ENCODE data around the gene S1PR4.
"Not testable (repeated sequence)": the region's sequence is repeated elsewhere in the genome, so short reads cannot be mapped to it uniquely, and the experiment has no call there.

Gene S1PR4

DNA sequence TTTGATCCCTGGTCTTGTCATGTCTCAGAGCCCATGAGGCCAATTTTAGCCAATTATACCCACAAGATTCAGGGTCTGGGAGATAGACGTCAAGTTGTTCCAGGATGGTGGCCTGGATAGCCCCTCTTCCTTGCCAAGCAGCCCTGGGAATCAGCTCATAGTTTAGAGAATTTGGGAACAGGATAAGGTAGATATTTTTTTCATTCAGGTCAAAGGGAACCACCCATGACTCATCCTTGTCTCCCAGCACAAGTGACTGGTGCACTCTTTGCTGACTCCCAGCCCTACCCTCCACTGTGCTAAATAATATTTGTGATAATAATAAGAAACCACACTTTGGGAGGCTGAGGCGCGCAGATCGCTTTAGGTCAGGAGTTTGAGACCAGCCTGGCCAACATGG is 17.1 kb upstream of the S1PR4 start:
- Histone ChIP-seq H3K27ac (no peak overlapping the region), H3K4me3 (no peak overlapping the region)
- TF ChIP-seq, protein P1, sequence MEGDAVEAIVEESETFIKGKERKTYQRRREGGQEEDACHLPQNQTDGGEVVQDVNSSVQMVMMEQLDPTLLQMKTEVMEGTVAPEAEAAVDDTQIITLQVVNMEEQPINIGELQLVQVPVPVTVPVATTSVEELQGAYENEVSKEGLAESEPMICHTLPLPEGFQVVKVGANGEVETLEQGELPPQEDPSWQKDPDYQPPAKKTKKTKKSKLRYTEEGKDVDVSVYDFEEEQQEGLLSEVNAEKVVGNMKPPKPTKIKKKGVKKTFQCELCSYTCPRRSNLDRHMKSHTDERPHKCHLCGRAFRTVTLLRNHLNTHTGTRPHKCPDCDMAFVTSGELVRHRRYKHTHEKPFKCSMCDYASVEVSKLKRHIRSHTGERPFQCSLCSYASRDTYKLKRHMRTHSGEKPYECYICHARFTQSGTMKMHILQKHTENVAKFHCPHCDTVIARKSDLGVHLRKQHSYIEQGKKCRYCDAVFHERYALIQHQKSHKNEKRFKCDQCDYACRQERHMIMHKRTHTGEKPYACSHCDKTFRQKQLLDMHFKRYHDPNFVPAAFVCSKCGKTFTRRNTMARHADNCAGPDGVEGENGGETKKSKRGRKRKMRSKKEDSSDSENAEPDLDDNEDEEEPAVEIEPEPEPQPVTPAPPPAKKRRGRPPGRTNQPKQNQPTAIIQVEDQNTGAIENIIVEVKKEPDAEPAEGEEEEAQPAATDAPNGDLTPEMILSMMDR (IDR thresholded peaks at IDR 0.05): no peak
- no peak for DNase-seq (ENCODE audit: low spot score)

GRCh38 chr19:3162418-3163229 is 15.9 kb upstream of the S1PR4 start:
- Histone ChIP-seq H3K4me3 (no peak overlapping the region), H3K27ac (no peak overlapping the region)
- TF ChIP-seq, protein P1 (IDR thresholded peaks at IDR 0.05): no peak
- DNase-seq (ENCODE audit: low spot score): no peak

DNA sequence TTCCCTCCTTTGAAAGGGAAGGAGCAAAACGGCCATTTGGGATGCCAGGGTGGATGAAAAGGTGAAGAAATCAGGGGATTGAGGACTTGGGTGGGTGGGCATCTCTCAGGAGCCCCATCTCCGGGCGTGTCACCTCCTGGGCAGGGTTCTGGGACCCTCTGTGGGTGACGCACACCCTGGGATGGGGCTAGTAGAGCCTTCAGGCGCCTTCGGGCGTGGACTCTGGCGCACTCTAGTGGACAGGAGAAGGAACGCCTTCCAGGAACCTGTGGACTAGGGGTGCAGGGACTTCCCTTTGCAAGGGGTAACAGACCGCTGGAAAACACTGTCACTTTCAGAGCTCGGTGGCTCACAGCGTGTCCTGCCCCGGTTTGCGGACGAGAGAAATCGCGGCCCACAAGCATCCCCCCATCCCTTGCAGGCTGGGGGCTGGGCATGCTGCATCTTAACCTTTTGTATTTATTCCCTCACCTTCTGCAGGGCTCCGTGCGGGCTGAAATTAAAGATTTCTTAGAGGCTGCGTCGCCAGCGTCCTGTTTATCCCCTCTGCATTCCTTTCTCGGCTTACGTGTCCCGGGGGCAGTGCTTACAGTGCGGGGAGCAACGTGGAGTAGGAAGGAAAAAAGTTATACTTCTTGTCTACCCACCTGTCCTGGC is 15.2 kb upstream of the S1PR4 start:
- Histone ChIP-seq H3K4me3 (no peak overlapping the region), H3K27ac (no peak overlapping the region)
- TF ChIP-seq, protein P1 (IDR thresholded peaks at IDR 0.05): peak; percentile 90
- DNase-seq (ENCODE audit: low spot score): no peak

- H3K27ac ChIP-seq: no peak overlapping the region
- TF ChIP-seq, protein P1 (IDR thresholded peaks at IDR 0.05): no peak
- no peak for DNase-seq (ENCODE audit: low spot score)
- no peak overlapping the region for H3K4me3 ChIP-seq
Measured at GRCh38 chr19:3163943-3164342, 14.6 kb upstream of the S1PR4 start.

DNA sequence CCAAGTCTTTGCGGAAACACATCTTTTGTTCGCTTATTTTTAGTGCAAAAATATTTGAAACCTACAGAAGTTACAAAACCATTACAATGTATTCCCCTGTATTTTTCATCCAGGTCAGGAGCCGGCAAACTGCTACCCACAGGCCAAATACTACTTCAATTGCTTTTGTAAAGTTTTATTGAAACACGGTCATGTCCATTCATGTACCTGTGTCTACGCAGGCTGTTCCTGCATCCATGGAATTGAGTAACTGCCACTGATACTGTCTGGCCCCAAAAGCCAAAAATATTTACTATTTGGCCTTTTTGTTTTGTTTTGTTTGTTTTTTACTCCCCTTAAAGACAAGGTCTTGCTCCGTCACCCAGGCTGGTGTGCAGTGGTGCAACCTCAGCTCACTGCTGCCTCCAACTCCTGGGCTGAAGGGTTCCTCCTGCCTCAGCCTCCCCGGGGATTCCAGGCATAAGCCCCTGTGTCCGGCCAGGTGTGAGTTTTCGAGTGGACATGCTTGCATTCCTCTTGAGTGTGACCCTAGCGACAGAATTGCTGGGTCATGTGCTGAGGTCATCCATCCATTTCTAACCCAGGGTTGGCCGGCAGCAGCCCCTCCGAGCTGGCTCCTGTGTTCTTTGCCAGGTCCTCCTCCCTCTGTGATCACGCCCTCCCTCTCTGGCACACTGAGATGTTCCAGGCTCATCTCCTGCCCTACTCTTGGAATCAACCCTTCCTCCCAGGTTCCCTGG is 10.9 kb upstream of the S1PR4 start:
- no peak for DNase-seq (ENCODE audit: low spot score)
- H3K27ac ChIP-seq: no peak overlapping the region
- TF ChIP-seq, protein P1 (IDR thresholded peaks at IDR 0.05): no peak
- H3K4me3 ChIP-seq: no peak overlapping the region

DNA sequence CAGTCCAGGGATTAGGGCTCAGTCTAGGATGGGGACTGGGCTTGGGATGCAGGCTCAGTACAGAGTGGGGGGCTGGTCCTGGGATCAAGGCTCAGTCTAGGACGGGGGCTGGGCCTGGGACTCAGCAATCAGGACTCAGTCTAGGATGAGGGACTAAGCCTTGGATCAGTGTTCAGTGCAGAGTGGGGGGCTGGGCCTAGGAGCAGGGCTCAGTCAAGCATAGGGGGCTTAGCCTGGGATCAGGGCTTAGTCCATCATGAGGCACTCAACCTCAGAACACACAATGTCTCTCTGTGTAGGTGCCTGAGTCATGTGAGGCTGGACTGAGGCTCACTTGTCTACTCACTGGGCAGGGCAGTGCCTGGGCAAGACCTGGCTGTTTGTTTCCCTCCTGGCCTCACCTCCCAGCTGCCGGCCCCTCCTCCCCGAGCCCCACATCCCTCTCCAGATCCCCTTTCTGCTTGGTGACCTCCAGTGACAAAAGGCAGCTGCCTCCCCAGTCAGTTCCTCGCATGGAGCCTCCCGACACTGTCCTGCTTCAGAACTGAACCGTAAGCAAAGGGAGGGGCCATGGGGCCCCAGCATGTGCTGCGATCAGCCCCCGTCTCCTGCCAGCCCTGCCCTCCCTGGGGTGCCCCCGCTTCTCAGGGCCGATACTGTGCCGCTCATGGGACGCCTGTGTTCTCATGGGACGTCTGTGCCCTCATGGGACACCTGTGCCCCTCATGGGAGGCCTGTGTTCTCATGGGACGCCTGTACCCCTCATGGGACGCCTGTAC is 6.5 kb upstream of the S1PR4 start:
- no peak overlapping the region for H3K27ac ChIP-seq
- TF ChIP-seq, protein P1 (IDR thresholded peaks at IDR 0.05): no peak
- H3K4me3 ChIP-seq: no peak overlapping the region
- DNase-seq (ENCODE audit: low spot score): peak; percentile 47

DNA sequence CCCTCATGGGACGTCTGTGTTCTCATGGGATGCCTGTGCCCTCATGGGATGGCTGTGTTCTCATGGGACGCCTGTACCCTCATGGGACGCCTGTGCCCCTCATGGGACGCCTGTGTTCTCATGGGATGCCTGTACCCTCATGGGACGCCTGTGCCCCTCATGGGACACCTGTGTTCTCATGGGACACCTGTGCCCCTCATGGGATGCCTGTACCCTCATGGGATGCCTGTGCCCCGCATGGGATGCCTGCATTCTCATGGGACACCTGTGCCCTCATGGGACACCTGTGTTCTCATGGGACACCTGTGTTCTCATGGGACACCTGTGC is 5.9 kb upstream of the S1PR4 start:
- H3K4me3 ChIP-seq; DNase-seq (ENCODE audit: low spot score); H3K27ac ChIP-seq: not testable (repeated sequence)
